ENCODE results near the gene POFUT2. TPM values are rescaled to one million over a fixed set of nuclear protein-coding genes. Genes with fewer than 3 reads are reported as not detected.

The POFUT2 gene
- total RNA-seq, 4 donors from 2014 or later: 4.8 to 11.0 (median 5.9) TPM

DNA sequence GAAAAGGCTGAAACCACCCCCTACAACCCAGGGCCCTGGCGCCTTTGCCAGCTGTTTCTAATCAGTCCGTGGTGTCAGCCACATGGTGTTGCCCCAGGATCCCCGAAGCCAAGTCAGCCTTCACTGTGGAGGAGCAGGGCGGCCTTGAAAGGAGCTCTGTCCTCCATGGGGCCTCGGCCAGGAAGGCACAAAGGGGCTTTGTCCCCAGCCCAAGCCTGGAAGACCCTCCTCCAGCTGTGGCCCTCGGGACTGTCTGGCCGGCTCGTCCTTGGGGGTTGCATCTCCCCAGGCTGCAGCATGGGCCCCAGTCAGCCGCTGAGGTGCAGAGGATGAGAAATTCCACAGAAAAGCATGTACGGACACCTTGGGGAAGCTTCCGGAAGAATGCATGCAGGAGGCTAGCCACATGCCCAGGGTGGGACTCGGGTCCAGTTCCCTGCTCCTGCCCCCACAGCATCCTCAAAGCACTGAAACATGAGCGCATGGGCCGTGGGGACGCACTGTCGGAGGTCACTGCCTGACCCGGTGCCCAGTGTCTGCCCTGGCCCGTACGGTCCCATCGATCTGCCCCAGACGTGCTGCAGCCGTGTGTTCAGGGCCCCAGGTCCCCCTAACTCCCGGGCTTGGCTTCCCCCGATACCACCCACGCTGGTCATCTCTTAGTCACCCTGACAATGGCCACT, 38.6 kb upstream of the POFUT2 start:
- H3K4me3 ChIP-seq: no peak overlapping the region
- H3K27me3 ChIP-seq: peaks cover 7 to 20% (median 10%) of the 10 kb centered on the region in 3 donors
- no peak for DNase-seq
- in situ Hi-C loops (cut with MboI; ENCODE audit: low sequenced_read_pairs in 4 of 4) (no loop called here), intact Hi-C loops (cut with DNase I; ENCODE audit: low total_unique reads) (no loop called here)
- no peaks in the 10 kb centered on the region for H3K4me1 ChIP-seq
- H3K9me3 ChIP-seq: no peaks in the 10 kb centered on the region
- TF ChIP-seq POLR2A (IDR thresholded peaks at IDR 0.05): no peak
- TF ChIP-seq, protein P1, sequence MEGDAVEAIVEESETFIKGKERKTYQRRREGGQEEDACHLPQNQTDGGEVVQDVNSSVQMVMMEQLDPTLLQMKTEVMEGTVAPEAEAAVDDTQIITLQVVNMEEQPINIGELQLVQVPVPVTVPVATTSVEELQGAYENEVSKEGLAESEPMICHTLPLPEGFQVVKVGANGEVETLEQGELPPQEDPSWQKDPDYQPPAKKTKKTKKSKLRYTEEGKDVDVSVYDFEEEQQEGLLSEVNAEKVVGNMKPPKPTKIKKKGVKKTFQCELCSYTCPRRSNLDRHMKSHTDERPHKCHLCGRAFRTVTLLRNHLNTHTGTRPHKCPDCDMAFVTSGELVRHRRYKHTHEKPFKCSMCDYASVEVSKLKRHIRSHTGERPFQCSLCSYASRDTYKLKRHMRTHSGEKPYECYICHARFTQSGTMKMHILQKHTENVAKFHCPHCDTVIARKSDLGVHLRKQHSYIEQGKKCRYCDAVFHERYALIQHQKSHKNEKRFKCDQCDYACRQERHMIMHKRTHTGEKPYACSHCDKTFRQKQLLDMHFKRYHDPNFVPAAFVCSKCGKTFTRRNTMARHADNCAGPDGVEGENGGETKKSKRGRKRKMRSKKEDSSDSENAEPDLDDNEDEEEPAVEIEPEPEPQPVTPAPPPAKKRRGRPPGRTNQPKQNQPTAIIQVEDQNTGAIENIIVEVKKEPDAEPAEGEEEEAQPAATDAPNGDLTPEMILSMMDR (IDR thresholded peaks at IDR 0.05 in 4 of 5, conservative IDR thresholded peaks at IDR 0.05 in 1 of 5): no peak
- H3K27ac ChIP-seq: no peak overlapping the region
- no peak for ATAC-seq
- H3K36me3 ChIP-seq: no peaks in the 10 kb centered on the region

DNA sequence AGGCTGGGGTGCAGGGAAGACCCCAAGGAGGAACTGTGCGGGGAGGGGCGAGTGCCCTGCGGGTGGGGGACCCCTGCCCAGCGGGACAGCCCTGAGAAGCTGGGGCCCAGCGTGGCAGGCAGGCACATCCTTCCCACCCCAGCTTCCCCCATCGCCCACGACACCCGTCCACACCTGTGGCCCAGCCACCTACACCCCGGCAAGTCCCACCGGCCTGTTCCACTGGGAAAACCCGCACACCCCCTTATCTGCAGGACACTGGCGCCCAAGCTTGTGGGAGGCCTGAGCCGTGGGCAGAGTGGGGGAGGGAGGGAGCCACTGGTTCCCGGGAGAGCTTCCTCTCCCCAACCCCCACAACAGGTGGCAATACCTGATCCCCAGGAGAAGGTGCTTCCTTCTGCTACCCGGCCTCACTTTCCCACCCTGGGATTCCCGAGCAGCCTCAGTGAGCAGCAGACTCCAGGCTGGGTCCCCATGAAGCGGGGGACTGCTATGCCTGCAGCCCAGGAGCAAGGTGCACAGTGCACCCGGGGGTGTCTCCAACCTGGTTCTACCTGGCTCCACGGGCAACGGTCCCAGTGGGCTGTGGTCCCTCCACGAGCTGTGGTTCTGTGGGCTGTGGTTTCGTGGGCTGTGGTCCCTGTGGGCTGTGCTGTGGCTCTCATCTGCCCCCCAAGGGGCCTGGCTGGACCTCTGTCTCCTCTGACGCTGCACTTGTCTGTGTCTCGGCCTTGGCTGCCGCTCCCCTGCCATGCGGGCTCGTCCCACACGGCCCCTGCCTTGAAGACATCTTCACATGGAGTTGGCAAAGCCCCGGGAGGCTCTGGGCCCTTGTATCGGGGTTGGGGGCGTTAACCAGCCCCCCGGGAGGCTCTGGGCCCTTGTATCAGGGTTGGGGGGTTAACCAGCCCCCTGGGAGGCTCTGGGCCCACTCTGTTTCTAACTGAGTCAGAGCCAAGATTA, 37.8 kb upstream of the POFUT2 start:
- intact Hi-C loops (cut with DNase I; ENCODE audit: low total_unique reads) (no loop called here), in situ Hi-C loops (cut with MboI; ENCODE audit: low sequenced_read_pairs in 4 of 4) (no loop called here)
- DNase-seq: no peak
- Histone ChIP-seq H3K36me3 (no peaks in the 10 kb centered on the region), H3K27ac (no peak overlapping the region), H3K4me1 (peaks cover 4% of the 10 kb centered on the region in 2 donors), H3K27me3 (peaks cover 7 to 25% (median 7%) of the 10 kb centered on the region in 3 donors), H3K4me3 (no peak overlapping the region), H3K9me3 (no peaks in the 10 kb centered on the region)
- ATAC-seq: no peak
- no peak for TF ChIP-seq POLR2A (IDR thresholded peaks at IDR 0.05)
- TF ChIP-seq, protein P1 (IDR thresholded peaks at IDR 0.05 in 4 of 5, conservative IDR thresholded peaks at IDR 0.05 in 1 of 5): no peak

- no peak for ATAC-seq
- TF ChIP-seq POLR2A (IDR thresholded peaks at IDR 0.05): no peak
- TF ChIP-seq, protein P1 (IDR thresholded peaks at IDR 0.05 in 4 of 5, conservative IDR thresholded peaks at IDR 0.05 in 1 of 5): no peak
- H3K9me3 ChIP-seq: no peaks in the 10 kb centered on the region
- intact Hi-C loops (cut with DNase I; ENCODE audit: low total_unique reads): no loop called here
- no peak overlapping the region for H3K4me3 ChIP-seq
- no peak for DNase-seq
- in situ Hi-C loops (cut with MboI; ENCODE audit: low sequenced_read_pairs in 4 of 4): no loop called here
- H3K36me3 ChIP-seq: no peaks in the 10 kb centered on the region
- peaks cover 7 to 27% (median 7%) of the 10 kb centered on the region in 3 donors for H3K27me3 ChIP-seq
- H3K4me1 ChIP-seq: peaks cover 12 to 13% of the 10 kb centered on the region in 2 donors
- H3K27ac ChIP-seq: no peak overlapping the region
Measured at GRCh38 chr21:45324489-45325205, 37.0 kb upstream of the POFUT2 start.

GRCh38 chr21:45323487-45324311, 36.0 kb upstream of the POFUT2 start:
- TF ChIP-seq, protein P1 (IDR thresholded peaks at IDR 0.05 in 4 of 5, conservative IDR thresholded peaks at IDR 0.05 in 1 of 5): no peak
- no peak for TF ChIP-seq POLR2A (IDR thresholded peaks at IDR 0.05)
- intact Hi-C loops (cut with DNase I; ENCODE audit: low total_unique reads) (no loop called here), in situ Hi-C loops (cut with MboI; ENCODE audit: low sequenced_read_pairs in 4 of 4) (no loop called here)
- Histone ChIP-seq H3K4me1 (peaks cover 18 to 19% of the 10 kb centered on the region in 2 donors), H3K4me3 (no peak overlapping the region), H3K27me3 (peaks cover 7 to 27% (median 7%) of the 10 kb centered on the region in 3 donors), H3K36me3 (no peaks in the 10 kb centered on the region), H3K27ac (peak overlapping the region in 2 of 4 donors; percentile 8 to 33), H3K9me3 (no peaks in the 10 kb centered on the region)
- no peak for DNase-seq
- no peak for ATAC-seq

All from gastrocnemius medialis (tissue), 4 donors.